Measurements from ENCODE around the gene ABLIM3.

GRCh38 chr5:149215478-149216090, 74.3 kb downstream of the ABLIM3 start:
- TF ChIP-seq, protein P1, sequence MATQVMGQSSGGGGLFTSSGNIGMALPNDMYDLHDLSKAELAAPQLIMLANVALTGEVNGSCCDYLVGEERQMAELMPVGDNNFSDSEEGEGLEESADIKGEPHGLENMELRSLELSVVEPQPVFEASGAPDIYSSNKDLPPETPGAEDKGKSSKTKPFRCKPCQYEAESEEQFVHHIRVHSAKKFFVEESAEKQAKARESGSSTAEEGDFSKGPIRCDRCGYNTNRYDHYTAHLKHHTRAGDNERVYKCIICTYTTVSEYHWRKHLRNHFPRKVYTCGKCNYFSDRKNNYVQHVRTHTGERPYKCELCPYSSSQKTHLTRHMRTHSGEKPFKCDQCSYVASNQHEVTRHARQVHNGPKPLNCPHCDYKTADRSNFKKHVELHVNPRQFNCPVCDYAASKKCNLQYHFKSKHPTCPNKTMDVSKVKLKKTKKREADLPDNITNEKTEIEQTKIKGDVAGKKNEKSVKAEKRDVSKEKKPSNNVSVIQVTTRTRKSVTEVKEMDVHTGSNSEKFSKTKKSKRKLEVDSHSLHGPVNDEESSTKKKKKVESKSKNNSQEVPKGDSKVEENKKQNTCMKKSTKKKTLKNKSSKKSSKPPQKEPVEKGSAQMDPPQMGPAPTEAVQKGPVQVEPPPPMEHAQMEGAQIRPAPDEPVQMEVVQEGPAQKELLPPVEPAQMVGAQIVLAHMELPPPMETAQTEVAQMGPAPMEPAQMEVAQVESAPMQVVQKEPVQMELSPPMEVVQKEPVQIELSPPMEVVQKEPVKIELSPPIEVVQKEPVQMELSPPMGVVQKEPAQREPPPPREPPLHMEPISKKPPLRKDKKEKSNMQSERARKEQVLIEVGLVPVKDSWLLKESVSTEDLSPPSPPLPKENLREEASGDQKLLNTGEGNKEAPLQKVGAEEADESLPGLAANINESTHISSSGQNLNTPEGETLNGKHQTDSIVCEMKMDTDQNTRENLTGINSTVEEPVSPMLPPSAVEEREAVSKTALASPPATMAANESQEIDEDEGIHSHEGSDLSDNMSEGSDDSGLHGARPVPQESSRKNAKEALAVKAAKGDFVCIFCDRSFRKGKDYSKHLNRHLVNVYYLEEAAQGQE (IDR thresholded peaks at IDR 0.05; ENCODE audit: borderline replicate concordance), result no peak
- TF ChIP-seq, protein P2, sequence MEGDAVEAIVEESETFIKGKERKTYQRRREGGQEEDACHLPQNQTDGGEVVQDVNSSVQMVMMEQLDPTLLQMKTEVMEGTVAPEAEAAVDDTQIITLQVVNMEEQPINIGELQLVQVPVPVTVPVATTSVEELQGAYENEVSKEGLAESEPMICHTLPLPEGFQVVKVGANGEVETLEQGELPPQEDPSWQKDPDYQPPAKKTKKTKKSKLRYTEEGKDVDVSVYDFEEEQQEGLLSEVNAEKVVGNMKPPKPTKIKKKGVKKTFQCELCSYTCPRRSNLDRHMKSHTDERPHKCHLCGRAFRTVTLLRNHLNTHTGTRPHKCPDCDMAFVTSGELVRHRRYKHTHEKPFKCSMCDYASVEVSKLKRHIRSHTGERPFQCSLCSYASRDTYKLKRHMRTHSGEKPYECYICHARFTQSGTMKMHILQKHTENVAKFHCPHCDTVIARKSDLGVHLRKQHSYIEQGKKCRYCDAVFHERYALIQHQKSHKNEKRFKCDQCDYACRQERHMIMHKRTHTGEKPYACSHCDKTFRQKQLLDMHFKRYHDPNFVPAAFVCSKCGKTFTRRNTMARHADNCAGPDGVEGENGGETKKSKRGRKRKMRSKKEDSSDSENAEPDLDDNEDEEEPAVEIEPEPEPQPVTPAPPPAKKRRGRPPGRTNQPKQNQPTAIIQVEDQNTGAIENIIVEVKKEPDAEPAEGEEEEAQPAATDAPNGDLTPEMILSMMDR (IDR thresholded peaks at IDR 0.05; ENCODE audit: poor library complexity, severe bottlenecking), result no peak
